ENCODE data around the gene FZD1.

The FZD1 gene

GRCh38 chr7:91264046-91264923 is at the start of gene FZD1:
FZD1 (plus strand) TSS chr7:91264433; CDS start chr7:91264881, 448 bp downstream.
- H3K4me3 ChIP-seq (ENCODE audit: low read depth, low read length) = peak within 1 kb of the TSS; percentile 42

DNA sequence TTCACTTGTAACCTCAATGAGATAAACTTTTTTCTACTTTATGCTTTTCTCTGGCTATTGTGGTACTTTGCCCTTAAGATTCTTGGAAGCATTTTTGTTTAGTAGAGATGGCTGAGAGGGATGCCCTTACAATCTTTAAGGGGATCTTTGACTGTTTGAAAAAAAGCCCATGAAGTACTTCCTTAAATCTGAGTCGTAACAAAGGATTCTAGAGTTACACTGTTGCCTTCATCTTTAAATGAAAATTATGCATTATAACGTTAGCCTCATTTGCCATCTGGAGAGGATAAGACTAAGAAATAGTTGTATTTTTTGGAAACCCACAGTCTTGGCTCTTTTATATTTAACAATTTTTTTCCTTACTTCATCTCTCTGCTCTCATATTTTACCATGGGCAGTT is 37.8 kb upstream of the FZD1 start:
- H3K4me3 ChIP-seq (ENCODE audit: low read depth, low read length) = no peak overlapping the region

DNA sequence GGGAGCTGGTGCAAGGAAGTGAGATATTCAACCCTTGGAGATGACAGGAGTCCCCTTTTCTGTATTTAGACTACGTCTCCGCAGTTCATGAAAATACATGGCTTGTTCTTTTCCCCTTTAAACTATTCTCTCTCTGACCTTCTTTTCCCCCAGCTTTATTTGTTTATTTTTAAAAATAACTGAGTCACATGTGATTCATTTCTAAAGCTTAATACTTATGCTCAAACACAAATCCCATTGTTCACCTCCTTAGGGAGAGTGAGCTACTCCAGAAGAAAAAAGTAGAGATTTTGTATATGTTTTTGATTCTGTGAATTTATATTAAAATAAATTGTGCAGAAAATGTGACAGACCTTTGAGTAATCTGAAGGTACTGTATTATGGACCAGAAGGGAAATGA is 35.9 kb upstream of the FZD1 start:
- H3K4me3 ChIP-seq (ENCODE audit: low read depth, low read length) = no peak overlapping the region

DNA sequence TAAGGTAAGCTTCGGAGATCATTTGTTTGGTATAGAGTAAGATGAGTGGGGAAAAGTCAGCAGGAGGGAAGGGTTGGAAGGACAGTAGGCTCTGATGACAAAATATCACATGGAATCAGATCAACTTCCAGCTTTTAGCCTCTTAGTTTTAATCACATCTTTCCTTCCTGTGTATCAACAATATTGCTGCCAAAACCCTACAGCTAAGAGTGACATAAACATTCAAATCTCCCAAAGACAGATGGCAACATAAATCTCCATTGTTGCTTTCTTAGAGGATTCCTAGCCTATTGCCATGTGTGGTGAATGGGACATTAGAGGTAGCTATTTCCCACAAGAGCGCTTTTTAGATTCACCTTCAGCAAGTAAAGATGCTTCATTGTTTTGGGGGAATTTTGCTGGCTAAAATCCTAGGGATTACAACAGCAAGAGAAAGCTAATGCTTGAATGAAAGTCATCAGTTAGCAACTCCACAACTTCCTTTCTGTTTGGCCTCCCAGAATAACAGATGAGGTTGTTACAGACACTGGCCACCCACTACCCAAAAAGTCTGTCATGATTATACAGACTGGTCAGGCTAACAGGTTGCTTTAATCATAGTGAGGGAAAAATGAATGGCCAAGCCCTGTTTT is 35.2 kb upstream of the FZD1 start:
- H3K4me3 ChIP-seq (ENCODE audit: low read depth, low read length) = no peak overlapping the region

DNA sequence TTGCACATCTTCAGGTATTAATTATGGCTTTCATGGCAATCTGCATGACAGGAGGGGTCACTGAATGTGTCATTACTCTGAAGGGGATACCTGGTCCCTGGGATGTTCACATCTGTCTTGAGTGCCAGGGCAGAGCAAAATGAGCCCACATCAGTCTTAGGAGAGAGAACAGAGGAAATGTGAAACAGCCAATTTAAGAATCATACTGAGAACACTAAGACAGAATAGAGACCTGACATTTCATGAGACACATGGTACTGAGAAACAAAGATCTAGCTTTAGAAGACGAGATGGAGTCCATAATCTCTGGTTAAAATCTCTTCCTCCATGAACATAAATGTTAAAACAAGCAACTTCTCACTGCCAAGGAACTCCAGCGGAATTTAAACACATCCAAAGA is 34.1 kb upstream of the FZD1 start:
- no peak overlapping the region for H3K4me3 ChIP-seq (ENCODE audit: low read depth, low read length)

- H3K4me3 ChIP-seq (ENCODE audit: low read depth, low read length) = no peak overlapping the region
These were observed 33.7 kb upstream of the FZD1 start for GRCh38 chr7:91230503-91230902.

- H3K4me3 ChIP-seq (ENCODE audit: low read depth, low read length) = no peak overlapping the region
These were observed 31.0 kb upstream of the FZD1 start for GRCh38 chr7:91233212-91233611.

GRCh38 chr7:91235211-91235832 is 28.9 kb upstream of the FZD1 start:
- H3K4me3 ChIP-seq (ENCODE audit: low read depth, low read length) = no peak overlapping the region

DNA sequence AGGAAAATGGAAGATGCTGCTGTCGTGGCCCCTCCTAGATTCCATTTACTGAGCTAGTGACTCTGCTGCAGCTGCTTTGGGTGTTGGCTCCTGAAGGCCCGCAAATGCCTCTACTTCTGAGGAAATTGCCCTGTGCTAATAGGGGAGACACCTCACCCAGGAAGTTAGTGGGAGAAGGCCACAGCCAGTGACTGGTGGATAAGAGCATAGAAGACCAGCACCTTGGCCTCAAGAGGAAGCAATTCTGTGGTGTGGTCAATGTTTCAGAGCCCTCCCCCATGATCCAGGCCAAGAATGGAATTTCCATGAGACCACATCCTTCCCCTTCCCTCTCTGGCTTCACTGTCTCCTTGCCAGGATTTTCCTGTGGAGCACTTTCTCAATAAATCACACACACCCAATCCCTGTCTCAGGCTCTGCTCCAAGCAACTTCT is 25.0 kb upstream of the FZD1 start:
- no peak overlapping the region for H3K4me3 ChIP-seq (ENCODE audit: low read depth, low read length)

DNA sequence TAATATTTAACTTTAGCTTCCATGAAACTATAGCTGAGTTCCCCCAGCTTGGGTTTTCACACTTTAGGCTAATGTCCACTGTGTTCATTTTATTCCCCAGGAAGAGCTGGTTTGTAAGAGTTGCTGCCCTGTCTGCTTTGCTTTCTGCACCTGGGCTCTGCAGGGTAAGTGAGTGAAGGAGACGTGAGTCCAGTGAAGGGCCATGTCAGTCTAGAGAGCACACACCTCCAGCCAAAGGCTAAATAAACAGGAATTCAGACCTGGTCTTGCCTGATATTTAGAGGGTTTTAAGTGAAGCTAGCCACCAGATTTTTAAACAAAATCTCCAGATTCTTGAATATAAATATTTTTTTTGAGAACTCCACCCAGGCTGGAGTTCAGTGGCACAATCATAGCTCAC is 24.5 kb upstream of the FZD1 start:
- no peak overlapping the region for H3K4me3 ChIP-seq (ENCODE audit: low read depth, low read length)

GRCh38 chr7:91240376-91240941 is 23.8 kb upstream of the FZD1 start:
- no peak overlapping the region for H3K4me3 ChIP-seq (ENCODE audit: low read depth, low read length)

- no peak overlapping the region for H3K4me3 ChIP-seq (ENCODE audit: low read depth, low read length)
These were observed 22.0 kb upstream of the FZD1 start for GRCh38 chr7:91242097-91242844.

GRCh38 chr7:91243591-91244301 is 20.5 kb upstream of the FZD1 start:
- H3K4me3 ChIP-seq (ENCODE audit: low read depth, low read length) = no peak overlapping the region

- H3K4me3 ChIP-seq (ENCODE audit: low read depth, low read length) = no peak overlapping the region
These were observed 16.7 kb upstream of the FZD1 start for GRCh38 chr7:91247500-91247899.

GRCh38 chr7:91248996-91249395 is 15.2 kb upstream of the FZD1 start:
- no peak overlapping the region for H3K4me3 ChIP-seq (ENCODE audit: low read depth, low read length)

- no peak overlapping the region for H3K4me3 ChIP-seq (ENCODE audit: low read depth, low read length)
These were observed 14.6 kb upstream of the FZD1 start for GRCh38 chr7:91249506-91250233.

DNA sequence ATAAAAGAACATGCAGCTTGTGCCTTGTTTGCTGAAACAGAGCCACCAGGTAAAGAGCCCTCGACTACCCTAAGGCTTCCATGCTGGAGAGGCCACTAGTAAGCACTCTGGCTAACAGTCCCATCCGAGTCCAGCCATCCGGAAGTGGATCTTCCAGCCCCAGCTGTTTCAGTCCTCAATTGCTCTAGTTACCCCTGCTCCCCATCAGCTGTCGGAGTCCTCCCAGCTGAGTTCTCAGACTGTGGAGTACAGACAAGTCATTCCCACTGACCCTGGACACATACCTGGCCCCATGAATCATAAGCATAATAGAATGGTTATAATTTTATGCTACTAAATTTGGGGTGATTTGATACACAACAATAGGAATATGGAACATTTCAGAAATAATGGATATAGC is 13.5 kb upstream of the FZD1 start:
- H3K4me3 ChIP-seq (ENCODE audit: low read depth, low read length) = no peak overlapping the region

- H3K4me3 ChIP-seq (ENCODE audit: low read depth, low read length) = no peak overlapping the region
These were observed 12.4 kb upstream of the FZD1 start for GRCh38 chr7:91251877-91252276.

DNA sequence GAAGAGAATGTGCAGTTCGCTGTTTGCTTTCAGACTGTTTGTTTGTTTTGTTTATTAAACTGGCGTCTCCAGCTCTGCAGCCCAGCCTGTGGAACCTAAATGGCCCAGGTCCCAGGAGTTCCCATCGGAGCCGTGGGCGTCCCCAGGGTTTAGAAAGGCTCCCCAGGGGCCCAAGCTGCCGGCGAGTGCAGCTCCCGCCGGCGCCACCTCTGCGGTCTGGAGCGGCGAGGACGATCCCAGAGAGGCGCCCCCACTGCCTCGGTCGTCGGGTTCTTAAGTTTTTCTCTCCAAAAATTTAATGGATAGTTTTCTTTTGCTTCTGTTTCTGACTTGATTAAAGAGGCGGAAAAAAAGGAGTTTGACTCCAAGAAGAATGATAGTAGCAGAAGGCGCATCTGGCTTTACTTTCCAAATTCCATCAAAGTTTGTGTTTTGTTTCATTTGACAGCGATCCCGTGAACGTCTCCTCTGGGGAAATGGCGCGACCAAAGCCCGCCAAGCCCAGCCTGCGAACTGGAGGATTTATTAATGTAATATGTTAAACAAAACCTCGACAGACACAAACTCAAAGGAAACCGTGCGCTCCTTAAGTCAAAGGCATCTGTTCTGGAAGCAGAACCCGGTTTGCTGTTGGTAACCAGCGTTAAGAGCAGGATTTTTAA is 718 bp upstream of the FZD1 start:
- peak overlapping the region; percentile 27 for H3K4me3 ChIP-seq (ENCODE audit: low read depth, low read length)

Measured in iPS-11a (cell line).